ENCODE measurements around the gene HNF4A. TPM values are rescaled to one million over a fixed set of nuclear protein-coding genes. Genes with fewer than 3 reads are reported as not detected.

HNF4A gene
- total and polyA plus RNA-seq, 2 donors (not counting 1 experiment from before 2014, with no cell fraction given) = not detected

GRCh38 chr20:44405785-44406571, 50.5 kb downstream of the HNF4A start:
- peaks cover 0 to 5% (median 0%) of the 10 kb centered on the region in 4 experiments for H3K27me3 ChIP-seq (replicated peaks in 1 of 4; ENCODE audit: control extremely low read depth in 1 of 4, control insufficient read depth in 3 of 4, insufficient read depth in 4 of 4, low read length in 3 of 4)
- no peaks in the 10 kb centered on the region for H3K4me1 Mint-ChIP-seq
- no peaks in the 10 kb centered on the region for H3K36me3 ChIP-seq (replicated peaks in 1 of 2; ENCODE audit: control extremely low read depth in 1 of 2, control insufficient read depth in 1 of 2, extremely low read depth in 1 of 2, insufficient read depth in 2 of 2, low read length in 1 of 2)
- intact Hi-C loops (cut with micrococcal nuclease) = no loop called here
- 84% methylated on average over 18 of the region's 20 CpGs for WGBS (ENCODE audit: insufficient coverage)
- H3K9ac ChIP-seq (ENCODE audit: low read length) = no peak overlapping the region
- no peak for ATAC-seq (ENCODE audit: low read depth)
- H3K4me3 Mint-ChIP-seq = no peak overlapping the region
- H3K27ac Mint-ChIP-seq = no peak overlapping the region
- H3K9me3 Mint-ChIP-seq (ENCODE audit: insufficient read depth) = no peaks in the 10 kb centered on the region
- no peak overlapping the region for H3K4me3 ChIP-seq (ENCODE audit: control extremely low read depth in 1 of 5, extremely low read depth in 1 of 5, insufficient read depth in 1 of 5, low read depth in 2 of 5, low read length in 4 of 5)
- no peak for DNase-seq
- POLR2A ChIA-PET = no interaction called here
- no peak overlapping the region for H3K4me2 ChIP-seq (replicated peaks; ENCODE audit: low read depth, low read length, poor library complexity, severe bottlenecking)
- no peaks in the 10 kb centered on the region for H3K9me3 ChIP-seq (ENCODE audit: control extremely low read depth in 1 of 3, control insufficient read depth in 2 of 3, insufficient read depth in 1 of 3, low read length in 2 of 3)
- H3K79me2 ChIP-seq (ENCODE audit: control insufficient read depth, insufficient read depth, low read length) = no peaks in the 10 kb centered on the region
- H4K20me1 ChIP-seq (ENCODE audit: control insufficient read depth, insufficient read depth, low read length, poor library complexity, severe bottlenecking) = no peaks in the 10 kb centered on the region
- CTCF ChIA-PET = interaction anchor here (1.1 kb wide), 1 partner anchor 341 kb away, joined by 3 read pairs; no protein-coding TSS in a partner anchor
- H3K4me1 ChIP-seq (ENCODE audit: control insufficient read depth in 2 of 2, insufficient read depth in 2 of 2, low read length in 2 of 2) = no peaks in the 10 kb centered on the region
- peaks cover 11% of the 10 kb centered on the region for H3K27me3 Mint-ChIP-seq
- TF ChIP-seq EZH2 (IDR thresholded peaks at IDR 0.05; ENCODE audit: borderline replicate concordance, insufficient read depth, low read depth, low read length, poor library complexity, severe bottlenecking) = no peak
- no peak for TF ChIP-seq CTCF (IDR thresholded peaks at IDR 0.05)
- H3K27ac ChIP-seq (ENCODE audit: low read length in 2 of 2) = no peak overlapping the region
- H2AFZ ChIP-seq (ENCODE audit: insufficient read depth, low read depth, low read length, poor library complexity, severe bottlenecking) = no peak overlapping the region

- CTCF ChIA-PET = interaction anchor here (1.1 kb wide), 1 partner anchor 341 kb away, joined by 3 read pairs; no protein-coding TSS in a partner anchor
Measured at GRCh38 chr20:44406572-44407137, 51.2 kb downstream of the HNF4A start.

More at GRCh38 chr20:44406572-44407137, 51.2 kb downstream of the HNF4A start:
- H3K27ac ChIP-seq (ENCODE audit: low read length in 2 of 2) = no peak overlapping the region
- POLR2A ChIA-PET = no interaction called here
- no peak for ATAC-seq (ENCODE audit: low read depth)
- no peaks in the 10 kb centered on the region for H3K9me3 ChIP-seq (ENCODE audit: control extremely low read depth in 1 of 3, control insufficient read depth in 2 of 3, insufficient read depth in 1 of 3, low read length in 2 of 3)
- TF ChIP-seq CTCF (IDR thresholded peaks at IDR 0.05) = no peak
- no peak for TF ChIP-seq EZH2 (IDR thresholded peaks at IDR 0.05; ENCODE audit: borderline replicate concordance, insufficient read depth, low read depth, low read length, poor library complexity, severe bottlenecking)
- H2AFZ ChIP-seq (ENCODE audit: insufficient read depth, low read depth, low read length, poor library complexity, severe bottlenecking) = no peak overlapping the region
- H3K79me2 ChIP-seq (ENCODE audit: control insufficient read depth, insufficient read depth, low read length) = no peaks in the 10 kb centered on the region
- H3K4me1 ChIP-seq (ENCODE audit: control insufficient read depth in 2 of 2, insufficient read depth in 2 of 2, low read length in 2 of 2) = no peaks in the 10 kb centered on the region
- H3K9ac ChIP-seq (ENCODE audit: low read length) = no peak overlapping the region
- H3K4me2 ChIP-seq (replicated peaks; ENCODE audit: low read depth, low read length, poor library complexity, severe bottlenecking) = no peak overlapping the region
- no CpG with 5 or more reads among the region's 7 CpGs for WGBS (ENCODE audit: insufficient coverage)
- H3K36me3 ChIP-seq (replicated peaks in 1 of 2; ENCODE audit: control extremely low read depth in 1 of 2, control insufficient read depth in 1 of 2, extremely low read depth in 1 of 2, insufficient read depth in 2 of 2, low read length in 1 of 2) = no peaks in the 10 kb centered on the region
- no peak for DNase-seq
- no peaks in the 10 kb centered on the region for H3K9me3 Mint-ChIP-seq (ENCODE audit: insufficient read depth)
- no peak overlapping the region for H3K4me3 ChIP-seq (ENCODE audit: control extremely low read depth in 1 of 5, extremely low read depth in 1 of 5, insufficient read depth in 1 of 5, low read depth in 2 of 5, low read length in 4 of 5)
- no peak overlapping the region for H3K27ac Mint-ChIP-seq
- H3K4me3 Mint-ChIP-seq = no peak overlapping the region
- H4K20me1 ChIP-seq (ENCODE audit: control insufficient read depth, insufficient read depth, low read length, poor library complexity, severe bottlenecking) = no peaks in the 10 kb centered on the region
- no peaks in the 10 kb centered on the region for H3K4me1 Mint-ChIP-seq
- H3K27me3 Mint-ChIP-seq = peaks cover 12% of the 10 kb centered on the region
- H3K27me3 ChIP-seq (replicated peaks in 1 of 4; ENCODE audit: control extremely low read depth in 1 of 4, control insufficient read depth in 3 of 4, insufficient read depth in 4 of 4, low read length in 3 of 4) = peaks cover 0 to 5% (median 0%) of the 10 kb centered on the region in 4 experiments
- intact Hi-C loops (cut with micrococcal nuclease) = no loop called here

All from B cell (primary cell).